ENCODE measurements around the gene RGS6. TPM values are rescaled to one million over a fixed set of nuclear protein-coding genes. Genes with fewer than 3 reads are reported as not detected.

Gene RGS6
- total RNA-seq, 4 donors from 2014 or later = 0.54 to 9.1 (median 3.3) TPM

- no peak for TF ChIP-seq CTCF (IDR thresholded peaks at IDR 0.05)
- no peak for TF ChIP-seq POLR2A (IDR thresholded peaks at IDR 0.05)
- Histone ChIP-seq H3K9me3 (peaks cover 0 to 4% (median 0%) of the 10 kb centered on the region in 4 donors), H3K4me3 (no peak overlapping the region)
Observed at GRCh38 chr14:71967704-71968103, 35.5 kb downstream of the RGS6 start.

GRCh38 chr14:71970272-71970671, 38.0 kb downstream of the RGS6 start:
- Histone ChIP-seq H3K9me3 (peaks cover 0 to 4% (median 0%) of the 10 kb centered on the region in 4 donors), H3K27ac (no peak overlapping the region), H3K4me3 (no peak overlapping the region), H3K36me3 (no peaks in the 10 kb centered on the region), H3K4me1 (no peaks in the 10 kb centered on the region), H3K27me3 (no peaks in the 10 kb centered on the region)
- no peak for TF ChIP-seq POLR2A (IDR thresholded peaks at IDR 0.05)
- no peak for TF ChIP-seq CTCF (IDR thresholded peaks at IDR 0.05)
- DNase-seq = no peak

More at GRCh38 chr14:71967704-71968103, 35.5 kb downstream of the RGS6 start:
- DNase-seq = no peak
- Histone ChIP-seq H3K36me3 (no peaks in the 10 kb centered on the region), H3K27me3 (no peaks in the 10 kb centered on the region), H3K4me1 (no peaks in the 10 kb centered on the region), H3K27ac (no peak overlapping the region)

- Histone ChIP-seq H3K4me1 (no peaks in the 10 kb centered on the region), H3K27me3 (no peaks in the 10 kb centered on the region), H3K36me3 (no peaks in the 10 kb centered on the region), H3K9me3 (no peaks in the 10 kb centered on the region), H3K27ac (no peak overlapping the region), H3K4me3 (no peak overlapping the region)
- DNase-seq = no peak
- TF ChIP-seq POLR2A (IDR thresholded peaks at IDR 0.05) = no peak
- no peak for TF ChIP-seq CTCF (IDR thresholded peaks at IDR 0.05)
Observed at GRCh38 chr14:71985538-71986189, 53.4 kb downstream of the RGS6 start.

- no peak for DNase-seq
- H3K36me3 ChIP-seq = no peaks in the 10 kb centered on the region
- H3K4me3 ChIP-seq = no peak overlapping the region
- no peaks in the 10 kb centered on the region for H3K4me1 ChIP-seq
- no peak overlapping the region for H3K27ac ChIP-seq
- no peaks in the 10 kb centered on the region for H3K27me3 ChIP-seq
- no peak for TF ChIP-seq CTCF (IDR thresholded peaks at IDR 0.05)
- TF ChIP-seq POLR2A (IDR thresholded peaks at IDR 0.05) = no peak
- no peaks in the 10 kb centered on the region for H3K9me3 ChIP-seq
Observed at GRCh38 chr14:71988476-71988875, 56.2 kb downstream of the RGS6 start.

GRCh38 chr14:71988939-71989338, 56.7 kb downstream of the RGS6 start:
- DNase-seq = no peak
- Histone ChIP-seq H3K4me3 (no peak overlapping the region), H3K27me3 (no peaks in the 10 kb centered on the region), H3K4me1 (no peaks in the 10 kb centered on the region), H3K27ac (no peak overlapping the region), H3K36me3 (no peaks in the 10 kb centered on the region), H3K9me3 (no peaks in the 10 kb centered on the region)
- TF ChIP-seq POLR2A (IDR thresholded peaks at IDR 0.05) = no peak
- no peak for TF ChIP-seq CTCF (IDR thresholded peaks at IDR 0.05)
